Heart right ventricle (tissue), 16 donors: ENCODE data around the gene SPHKAP. TPM values are rescaled to one million over a fixed set of nuclear protein-coding genes. Genes with fewer than 3 reads are reported as not detected.

Experiments
- ATAC-seq, 8 donors: fragments of 200-7000 bp; cut with Tn5 transposase; one replicate each; pipeline ENCODE4 v1.9.1; 2020; ENCODE audit warnings: mild to moderate bottlenecking in 8 of 8, moderate library complexity in 8 of 8, moderate number of reproducible peaks in 1 of 8
- DNase-seq, 2 donors: peaks; one replicate each; pipeline ENCODE4 v3.0.0-alpha.2; 2020
- H3K27ac ChIP-seq, 10 donors: fragments of 200-600 bp; sonication (generic) in 2 of 10; one replicate each; pipeline versions ENCODE4 v1.5.0 to v1.8.0; 2020 to 2022; ENCODE audit warnings: mild to moderate bottlenecking in 3 of 10
- H3K27me3 ChIP-seq, 7 donors: fragments of 200-600 bp; one replicate each; pipeline ENCODE4 v1.8.0; 2021 to 2022; ENCODE audit warnings: mild to moderate bottlenecking in 2 of 7
- H3K36me3 ChIP-seq, 9 donors: fragments of 200-600 bp; sonication (generic) in 1 of 9; one replicate each; pipeline versions ENCODE4 v1.5.0 to v1.8.0; 2020 to 2022; ENCODE audit warnings: mild to moderate bottlenecking in 2 of 9
- H3K4me1 ChIP-seq, 9 donors: fragments of 200-600 bp; sonication (generic) in 1 of 9; one replicate each; pipeline versions ENCODE4 v1.5.0 to v1.8.0; 2020 to 2022; ENCODE audit warnings: mild to moderate bottlenecking in 4 of 9
- H3K4me3 ChIP-seq, 10 donors: fragments of 200-600 bp; sonication (generic) in 2 of 10; one replicate each; pipeline versions ENCODE4 v1.5.0 to v1.8.0; 2020 to 2022; ENCODE audit warnings: mild to moderate bottlenecking in 7 of 10, moderate library complexity in 2 of 10
- H3K9me3 ChIP-seq, 11 donors: fragments of 200-600 bp in 10 of 11; sonication (generic) in 2 of 11; one replicate each; pipeline versions ENCODE4 v1.5.0 to v1.8.0; 2013 to 2022; ENCODE audit warnings: mild to moderate bottlenecking in 2 of 11, control low read depth in 1 of 11, moderate library complexity in 1 of 11
- WGBS, 2 donors: extraction: QIAGEN DNeasy Blood & Tissue Kit; methylation state at CpG; one replicate each; pipeline ENCODE4 v1.1.7; 2013; ENCODE audit warnings: inconsistent platforms in 1 of 2; 5-methylcytosine and 5-hydroxymethylcytosine counted together
- intact Hi-C, 10 donors: fragments of 100-400 bp; cut with DNase I; formaldehyde crosslinking; loops; one replicate each; pipeline versions ENCODE4 v1.11.1 to v1.14.2; 2022
- polyA plus RNA-seq, 2 donors: library from polyadenylated mRNA; stranded (reverse); fragments of 200-250 nt; gene quantifications; one replicate each; pipeline ENCODE4 v1.2.3, GENCODE V29; 2013
- total RNA-seq, 10 donors: library from RNA; stranded (reverse); fragmentation: NEBNext Ultra II Directional in 3 of 10; extraction: Animal tissue kit (Norgen Biotek cat#: 25700) in 3 of 10; gene quantifications; one replicate each; pipeline versions ENCODE4 v1.2.1 to v1.2.4, GENCODE V29; 2021 to 2023
- TF ChIP-seq, protein P1 (sequence below), 9 donors: fragments of 200-600 bp; sonication (generic) in 2 of 9; IDR thresholded peaks; one replicate each; pipeline versions ENCODE4 v1.5.0 to v1.8.0; 2021 to 2022; ENCODE audit warnings: antibody characterized with exemption in 9 of 9, mild to moderate bottlenecking in 5 of 9, moderate library complexity in 1 of 9
- donor health status: Arrhythmogenic right ventricular cardiomyopathy.
- donor health status: ischemic (EF 13 %, LVEDD 7.1; RV severe dilation, severe dysfunction).
- donor health status: healthy with polysubstance abuse.
- donor health status: DM: no; HTN: yes; CAD: no.
- donor health status: DM: no; HTN: no; CAD: no.
- donor health status: ischemic (EF 25% LVEDD 6.9; RV normal size, moderate dysfunction).
- donor health status: ischemic (EF 25% LVEDD 5.7; RV mildly dilated, moderate dysfunction).
- donor health status: healthy.
- donor health status: DM: yes; HTN: yes; CAD: no.
- donor health status: Ischemic cardiomyopathy.
- donor health status: ischemic (EF 35%, LVEDD 5.7; RV mildly dilated, moderate dysfunction).
- donor health status: nonischemic (EF 11% LVEDD 7.7; RV severe dilation, severe dysfunction).
- donor health status: DM: yes; HTN: yes; CAD: no.
- donor health status: PGD.
- donor health status: ischemic (EF 29% LVEDD 5.4; RV normal size, mild dysfunction).
- donor health status: nonischemic (EF 23%, LVEDD 6.1; RV moderate dilation, normal function).

SPHKAP gene
- total and polyA plus RNA-seq, 12 donors: 4.7 to 151 (median 101) TPM

DNA sequence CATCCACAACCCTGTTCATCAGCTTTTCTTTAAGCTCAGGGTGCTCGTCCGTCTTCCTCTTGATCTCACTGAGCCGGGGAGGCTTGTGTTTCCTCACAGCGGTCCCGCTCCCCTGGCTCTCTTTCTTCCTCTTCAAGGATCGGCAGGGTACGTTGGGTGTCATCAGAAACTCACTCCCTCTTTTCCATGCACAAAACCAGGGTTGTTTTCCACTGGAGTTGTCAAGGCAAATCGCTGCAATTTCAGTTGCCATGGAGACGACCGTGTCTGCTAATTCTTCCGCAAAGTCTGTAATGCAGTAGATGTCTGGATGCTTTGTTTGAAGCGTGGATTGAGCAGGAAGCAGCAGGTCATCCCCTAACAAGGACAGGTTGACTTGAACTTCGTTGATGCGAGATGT lies 163.7 kb downstream of the SPHKAP start:
- TF ChIP-seq, protein P1, sequence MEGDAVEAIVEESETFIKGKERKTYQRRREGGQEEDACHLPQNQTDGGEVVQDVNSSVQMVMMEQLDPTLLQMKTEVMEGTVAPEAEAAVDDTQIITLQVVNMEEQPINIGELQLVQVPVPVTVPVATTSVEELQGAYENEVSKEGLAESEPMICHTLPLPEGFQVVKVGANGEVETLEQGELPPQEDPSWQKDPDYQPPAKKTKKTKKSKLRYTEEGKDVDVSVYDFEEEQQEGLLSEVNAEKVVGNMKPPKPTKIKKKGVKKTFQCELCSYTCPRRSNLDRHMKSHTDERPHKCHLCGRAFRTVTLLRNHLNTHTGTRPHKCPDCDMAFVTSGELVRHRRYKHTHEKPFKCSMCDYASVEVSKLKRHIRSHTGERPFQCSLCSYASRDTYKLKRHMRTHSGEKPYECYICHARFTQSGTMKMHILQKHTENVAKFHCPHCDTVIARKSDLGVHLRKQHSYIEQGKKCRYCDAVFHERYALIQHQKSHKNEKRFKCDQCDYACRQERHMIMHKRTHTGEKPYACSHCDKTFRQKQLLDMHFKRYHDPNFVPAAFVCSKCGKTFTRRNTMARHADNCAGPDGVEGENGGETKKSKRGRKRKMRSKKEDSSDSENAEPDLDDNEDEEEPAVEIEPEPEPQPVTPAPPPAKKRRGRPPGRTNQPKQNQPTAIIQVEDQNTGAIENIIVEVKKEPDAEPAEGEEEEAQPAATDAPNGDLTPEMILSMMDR (IDR thresholded peaks at IDR 0.05): no peak
- peaks cover 0 to 46% (median 0%) of the 10 kb centered on the region in 9 donors for H3K36me3 ChIP-seq
- ATAC-seq: no peak
- intact Hi-C loops: no loop called here
- H3K4me3 ChIP-seq: no peak overlapping the region
- H3K9me3 ChIP-seq: peaks cover 0 to 6% (median 0%) of the 10 kb centered on the region in 11 donors
- no peaks in the 10 kb centered on the region for H3K27me3 ChIP-seq
- WGBS, 2 donors: 71 to 75% methylated on average over 14 of the region's 14 CpGs
- no peak overlapping the region for H3K27ac ChIP-seq
- H3K4me1 ChIP-seq: no peaks in the 10 kb centered on the region
- DNase-seq: no peak

GRCh38 chr2:228016402-228016801 lies 165.1 kb downstream of the SPHKAP start:
- H3K4me3 ChIP-seq: no peak overlapping the region
- no peaks in the 10 kb centered on the region for H3K27me3 ChIP-seq
- 68 to 70% methylated on average over 10 of the region's 10 CpGs for WGBS, 2 donors
- DNase-seq (no peak), ATAC-seq (no peak)
- intact Hi-C loops: no loop called here
- H3K36me3 ChIP-seq: peaks cover 0 to 36% (median 0%) of the 10 kb centered on the region in 9 donors
- no peak overlapping the region for H3K27ac ChIP-seq
- H3K9me3 ChIP-seq: peaks cover 0 to 6% (median 0%) of the 10 kb centered on the region in 11 donors
- TF ChIP-seq, protein P1 (IDR thresholded peaks at IDR 0.05): no peak
- no peaks in the 10 kb centered on the region for H3K4me1 ChIP-seq

GRCh38 chr2:228015741-228016140 lies 165.7 kb downstream of the SPHKAP start:
- ATAC-seq (no peak), DNase-seq (no peak)
- Histone ChIP-seq H3K27me3 (no peaks in the 10 kb centered on the region), H3K36me3 (peaks cover 0 to 29% (median 0%) of the 10 kb centered on the region in 9 donors), H3K4me3 (no peak overlapping the region), H3K4me1 (no peaks in the 10 kb centered on the region), H3K27ac (no peak overlapping the region), H3K9me3 (peaks cover 0 to 6% (median 0%) of the 10 kb centered on the region in 11 donors)
- TF ChIP-seq, protein P1 (IDR thresholded peaks at IDR 0.05): no peak
- intact Hi-C loops: no loop called here
- 80 to 84% methylated on average over 1 of the region's 1 CpG for WGBS, 2 donors

GRCh38 chr2:227996366-227996765 lies 185.1 kb downstream of the SPHKAP start:
- no peaks in the 10 kb centered on the region for H3K27me3 ChIP-seq
- intact Hi-C loops: no loop called here
- 21% methylated on average over 3 of the region's 3 CpGs for WGBS, 2 donors
- no peaks in the 10 kb centered on the region for H3K9me3 ChIP-seq
- DNase-seq: no peak
- no peak for ATAC-seq
- no peak overlapping the region for H3K4me3 ChIP-seq
- peaks cover 0 to 13% (median 0%) of the 10 kb centered on the region in 9 donors for H3K4me1 ChIP-seq
- peaks cover 0 to 23% (median 0%) of the 10 kb centered on the region in 9 donors for H3K36me3 ChIP-seq
- no peak overlapping the region for H3K27ac ChIP-seq
- TF ChIP-seq, protein P1 (IDR thresholded peaks at IDR 0.05): no peak
